SK-N-SH (cell line): ENCODE results near the gene LGR4. TPM values are rescaled to one million over a fixed set of nuclear protein-coding genes. Genes with fewer than 3 reads are reported as not detected.
"Not testable (repeated sequence)": the region's sequence is repeated elsewhere in the genome, so short reads cannot be mapped to it uniquely, and the experiment has no call there.

Experiments used
- CTCF ChIA-PET: fragments of 300-600, 350-600 bp; formaldehyde crosslinking; extraction: SDS; loops from one replicate; lab custom pipeline; 2021; lab: Yijun Ruan, JAX
- POLR2A ChIA-PET: fragments of 350-600 bp; sonication (Branson Sonifier 250); formaldehyde crosslinking; extraction: SDS; loops from one replicate; lab custom pipeline; 2020; ENCODE audit warnings: antibody characterized with exemption, inconsistent platforms; lab: Yijun Ruan, JAX
- DNase-seq: peaks from one replicate; pipeline ENCODE4 v3.0.0; 2012
- H2AFZ ChIP-seq: fragments of 200-600 bp; sonication (generic); 2 replicates; pipeline ENCODE4 v1.8.1; 2016; ENCODE audit warnings: antibody characterized with exemption, mild to moderate bottlenecking, low read depth
- H3F3A ChIP-seq: fragments of 200-600 bp; sonication (generic); replicated peaks from 2 replicates; pipeline ENCODE3; 2016; ENCODE audit warnings: antibody characterized with exemption, mild to moderate bottlenecking; ENCODE audit not compliant: insufficient read depth
- H3K27ac ChIP-seq, 2 experiments: fragments of 200-500 bp in 1 of 2; fragments of 200-600 bp in 1 of 2; sonication (Bioruptor generic) in 1 of 2; sonication (generic), shearing (Covaris generic) in 1 of 2; 2 replicates each; pipeline versions ENCODE4 v1.5.1 to v1.6.1; 2014 to 2016; ENCODE audit warnings: low read depth in 2 of 2, inconsistent platforms in 1 of 2, low read length in 1 of 2, mild to moderate bottlenecking in 1 of 2, mixed read lengths in 1 of 2
- H3K27me3 ChIP-seq: fragments of 200-600 bp; sonication (generic), shearing (Covaris generic); 2 replicates; pipeline ENCODE4 v1.6.1; 2016; ENCODE audit warnings: mixed run types; ENCODE audit not compliant: insufficient read depth
- H3K36me3 ChIP-seq, 2 experiments: fragments of 200-500 bp in 1 of 2; fragments of 200-600 bp in 1 of 2; sonication (Bioruptor generic) in 1 of 2; sonication (generic) in 1 of 2; replicated peaks in 1 of 2; 2 replicates each; pipeline versions ENCODE3 to v1.5.1; 2014 to 2016; ENCODE audit warnings: low read length in 1 of 2, mild to moderate bottlenecking in 1 of 2; ENCODE audit not compliant: insufficient read depth in 2 of 2, control insufficient read depth in 1 of 2
- H3K4me1 ChIP-seq, 2 experiments: fragments of 200-500 bp in 1 of 2; fragments of 200-600 bp in 1 of 2; sonication (Bioruptor generic) in 1 of 2; sonication (generic), shearing (Covaris generic) in 1 of 2; 2 replicates each; pipeline versions ENCODE4 v1.5.1 to v1.6.1; 2014 to 2016; ENCODE audit warnings: low read depth in 1 of 2, low read length in 1 of 2, mixed run types in 1 of 2; ENCODE audit not compliant: insufficient read depth in 2 of 2, control insufficient read depth in 1 of 2
- H3K4me2 ChIP-seq: fragments of 200-600 bp; sonication (generic), shearing (Covaris generic); 2 replicates; pipeline ENCODE4 v1.6.1; 2017; ENCODE audit warnings: mixed run types
- H3K4me3 ChIP-seq, 2 experiments: fragments of 200-500 bp in 1 of 2; fragments of 200-600 bp in 1 of 2; sonication (Bioruptor generic) in 1 of 2; sonication (generic), shearing (Covaris generic) in 1 of 2; 2 replicates each; pipeline versions ENCODE4 v1.5.1 to v1.8.1; 2014 to 2016; ENCODE audit warnings: low read depth in 2 of 2, inconsistent platforms in 1 of 2, low read length in 1 of 2, mild to moderate bottlenecking in 1 of 2, mixed read lengths in 1 of 2, moderate library complexity in 1 of 2
- H3K79me2 ChIP-seq: fragments of 200-600 bp; sonication (generic); 2 replicates; pipeline ENCODE4 v1.8.1; 2017; ENCODE audit warnings: mild to moderate bottlenecking; ENCODE audit not compliant: insufficient read depth
- H3K9ac ChIP-seq: fragments of 200-600 bp; sonication (generic); 2 replicates; pipeline ENCODE4 v1.6.1; 2017; ENCODE audit warnings: mixed run types
- H3K9me2 ChIP-seq: fragments of 200-600 bp; sonication (generic); 2 replicates; pipeline ENCODE4 v1.6.1; 2017; ENCODE audit warnings: mixed run types
- H3K9me3 ChIP-seq: fragments of 200-600 bp; sonication (generic); 2 replicates; pipeline ENCODE4 v1.6.1; 2017; ENCODE audit warnings: mixed run types, mild to moderate bottlenecking, moderate library complexity
- H4K20me1 ChIP-seq: fragments of 200-600 bp; sonication (generic); 2 replicates; pipeline ENCODE4 v1.6.1; 2017; ENCODE audit warnings: mild to moderate bottlenecking, mixed run types; ENCODE audit not compliant: insufficient read depth
- EZH2phosphoT487 ChIP-seq: fragments of 200-600 bp; sonication (generic); IDR thresholded peaks from 2 replicates; pipeline ENCODE4 v1.6.1; 2017; ENCODE audit warnings: low read depth, mixed run types, mild to moderate bottlenecking, antibody characterized with exemption, moderate library complexity, borderline replicate concordance
- NRF1 ChIP-seq: IDR thresholded peaks from 2 replicates; pipeline ENCODE4 v1.6.1; 2012; ENCODE audit warnings: low read depth, mild to moderate bottlenecking, low read length
- PBX3 ChIP-seq: IDR thresholded peaks from 2 replicates; pipeline ENCODE4; 2012
- RAD21 ChIP-seq: IDR thresholded peaks from 2 replicates; pipeline ENCODE4 v1.6.1; 2012; ENCODE audit warnings: mild to moderate bottlenecking, low read length
- TCF12 ChIP-seq: IDR thresholded peaks from 2 replicates; pipeline ENCODE4 v1.4.0; 2012
- TEAD4 ChIP-seq: IDR thresholded peaks from 2 replicates; pipeline ENCODE4 v1.4.0; 2012; ENCODE audit warnings: mild to moderate bottlenecking, borderline replicate concordance; ENCODE audit not compliant: insufficient read depth
- WGBS: methylation state at CpG from one replicate; pipeline ENCODE4 v1.1.6; 2017; ENCODE audit warnings: low lambda C conversion rate; 5-methylcytosine and 5-hydroxymethylcytosine counted together
- polyA plus RNA-seq, 3 experiments: library from polyadenylated mRNA; depleted of rRNA; stranded (reverse); fragments of >200 nt; gene quantifications; 2 replicates each; pipeline ENCODE4 v1.2.3, GENCODE V29; 2012
- TF ChIP-seq, protein P1 (sequence below): IDR thresholded peaks from 2 replicates; pipeline ENCODE4 v1.6.1; 2012; ENCODE audit warnings: mild to moderate bottlenecking, low read depth, low read length, moderate library complexity

The LGR4 gene
- polyA plus RNA-seq, 1 of the 3 experiments (the other 2 are of a cell fraction), result 2.6 TPM

DNA sequence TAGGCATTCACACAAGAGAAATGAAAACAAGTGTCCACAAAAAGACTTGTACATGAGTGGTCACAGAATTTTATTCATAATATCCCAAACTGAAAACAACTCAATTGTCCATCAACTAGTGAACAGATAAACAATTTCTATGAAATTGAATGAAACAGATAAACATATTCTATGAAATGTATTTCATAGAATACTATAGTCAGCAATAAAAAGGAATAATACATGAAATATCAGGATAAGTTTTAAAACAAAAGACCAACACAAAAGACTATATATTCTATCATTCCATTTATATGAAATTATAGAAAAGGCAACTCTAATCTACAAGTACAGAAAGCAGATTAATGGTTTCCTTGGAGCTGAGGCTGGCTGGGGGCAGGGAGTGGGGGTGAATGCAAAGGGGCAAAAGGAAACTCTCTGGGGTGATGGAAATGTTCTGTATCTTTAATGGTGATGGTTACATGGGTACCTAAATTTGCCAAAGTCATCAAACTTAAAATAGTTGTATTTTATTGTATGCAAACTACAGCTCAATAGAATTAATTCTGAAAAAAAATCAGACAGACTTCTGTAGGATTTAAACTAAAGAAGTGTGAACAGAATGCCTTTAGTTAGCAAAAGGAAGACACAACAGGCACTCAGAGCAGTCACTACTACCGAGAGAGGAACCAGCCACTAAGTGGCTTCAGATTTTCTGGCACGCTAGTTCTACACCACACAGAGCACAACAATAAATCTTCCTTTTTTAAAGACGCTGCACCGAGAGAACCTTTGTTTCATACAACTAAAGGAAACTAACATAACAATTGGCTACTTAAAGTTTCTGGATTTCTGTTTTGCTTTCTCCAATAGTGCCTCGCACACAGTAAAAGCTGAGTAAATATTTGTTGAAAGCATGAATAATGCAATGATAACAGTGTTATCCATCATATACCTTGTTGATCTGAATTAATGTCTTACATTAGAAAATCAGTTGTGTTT is 124.9 kb downstream of the LGR4 start:
- ChIA-PET POLR2A (interaction anchor here (0.7 kb wide), 1 partner anchor 13 kb away, joined by 3 read pairs; no protein-coding TSS in a partner anchor), CTCF (interaction anchor here (1.8 kb wide), 1 partner anchor 138 kb away, joined by 6 read pairs; no protein-coding TSS in a partner anchor)
- no peak for DNase-seq
- H3K4me3 ChIP-seq, result no peak overlapping the region
- H2AFZ ChIP-seq, result no peak overlapping the region
- H3K9ac ChIP-seq, result no peak overlapping the region
- H4K20me1 ChIP-seq, result no peaks in the 10 kb centered on the region
- H3K4me1 ChIP-seq, result peaks cover 0 to 44% of the 10 kb centered on the region in 2 experiments; a peak in 3 of 4 replicates
- no peaks in the 10 kb centered on the region for H3K79me2 ChIP-seq
- H3K9me3 ChIP-seq, result no peaks in the 10 kb centered on the region
- no peaks in the 10 kb centered on the region for H3K27me3 ChIP-seq
- WGBS, result 65% methylated on average over 5 of the region's 5 CpGs
- no peaks in the 10 kb centered on the region for H3K9me2 ChIP-seq
- no peaks in the 10 kb centered on the region for H3F3A ChIP-seq
- TF ChIP-seq EZH2phosphoT487, result no peak
- TF ChIP-seq RAD21, result no peak
- H3K27ac ChIP-seq, result peak overlapping the region in 1 of 2 experiments; percentile 34; a peak in 2 of 4 replicates
- peak overlapping the region; percentile 27; the same call in 1 of the 2 replicates for H3K4me2 ChIP-seq
- peaks cover 9 to 11% of the 10 kb centered on the region in 2 experiments for H3K36me3 ChIP-seq

DNA sequence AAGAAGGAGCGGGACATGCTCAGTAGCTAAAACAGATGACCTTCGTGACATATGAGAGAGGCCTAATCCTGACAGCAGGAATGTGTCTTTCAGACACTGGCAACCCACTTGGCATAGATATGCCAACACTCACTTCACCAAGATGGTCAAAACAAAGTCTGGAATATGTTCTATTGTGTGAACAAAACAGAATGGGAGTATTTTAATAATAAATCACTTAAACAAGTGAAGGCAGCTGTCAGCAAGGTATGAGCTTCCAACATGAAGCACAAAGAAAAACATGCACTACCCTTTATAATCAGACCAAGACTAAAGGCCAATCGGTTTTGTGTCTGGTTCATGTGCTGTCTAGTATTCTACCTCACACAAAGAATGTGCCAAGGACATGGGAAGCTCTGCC is 132.6 kb downstream of the LGR4 start:
- Histone ChIP-seq H3K27ac (peak overlapping the region in 1 of 2 experiments; percentile 34; a peak in 1 of 4 replicates), H2AFZ (no peak overlapping the region), H3K4me2 (no peak overlapping the region), H3K9me2 (0 out of 2 replicates have a peak, but pooled peaks cover 4% of the 10 kb centered on the region), H3K4me3 (no peak overlapping the region), H3K36me3 (peaks cover 2 to 7% of the 10 kb centered on the region in 2 experiments), H3K27me3 (no peaks in the 10 kb centered on the region), H4K20me1 (no peaks in the 10 kb centered on the region), H3K79me2 (no peaks in the 10 kb centered on the region), H3K9me3 (no peaks in the 10 kb centered on the region), H3F3A (peaks cover 7% of the 10 kb centered on the region), H3K4me1 (no peaks in the 10 kb centered on the region), H3K9ac (no peak overlapping the region)
- WGBS, result 79% methylated on average over 3 of the region's 3 CpGs
- CTCF ChIA-PET, result no interaction called here
- POLR2A ChIA-PET, result no interaction called here
- DNase-seq, result no peak
- TF ChIP-seq PBX3 (peak; percentile 55), NRF1 (no peak), TCF12 (peak; percentile 61), TEAD4 (no peak)
- TF ChIP-seq, protein P1, sequence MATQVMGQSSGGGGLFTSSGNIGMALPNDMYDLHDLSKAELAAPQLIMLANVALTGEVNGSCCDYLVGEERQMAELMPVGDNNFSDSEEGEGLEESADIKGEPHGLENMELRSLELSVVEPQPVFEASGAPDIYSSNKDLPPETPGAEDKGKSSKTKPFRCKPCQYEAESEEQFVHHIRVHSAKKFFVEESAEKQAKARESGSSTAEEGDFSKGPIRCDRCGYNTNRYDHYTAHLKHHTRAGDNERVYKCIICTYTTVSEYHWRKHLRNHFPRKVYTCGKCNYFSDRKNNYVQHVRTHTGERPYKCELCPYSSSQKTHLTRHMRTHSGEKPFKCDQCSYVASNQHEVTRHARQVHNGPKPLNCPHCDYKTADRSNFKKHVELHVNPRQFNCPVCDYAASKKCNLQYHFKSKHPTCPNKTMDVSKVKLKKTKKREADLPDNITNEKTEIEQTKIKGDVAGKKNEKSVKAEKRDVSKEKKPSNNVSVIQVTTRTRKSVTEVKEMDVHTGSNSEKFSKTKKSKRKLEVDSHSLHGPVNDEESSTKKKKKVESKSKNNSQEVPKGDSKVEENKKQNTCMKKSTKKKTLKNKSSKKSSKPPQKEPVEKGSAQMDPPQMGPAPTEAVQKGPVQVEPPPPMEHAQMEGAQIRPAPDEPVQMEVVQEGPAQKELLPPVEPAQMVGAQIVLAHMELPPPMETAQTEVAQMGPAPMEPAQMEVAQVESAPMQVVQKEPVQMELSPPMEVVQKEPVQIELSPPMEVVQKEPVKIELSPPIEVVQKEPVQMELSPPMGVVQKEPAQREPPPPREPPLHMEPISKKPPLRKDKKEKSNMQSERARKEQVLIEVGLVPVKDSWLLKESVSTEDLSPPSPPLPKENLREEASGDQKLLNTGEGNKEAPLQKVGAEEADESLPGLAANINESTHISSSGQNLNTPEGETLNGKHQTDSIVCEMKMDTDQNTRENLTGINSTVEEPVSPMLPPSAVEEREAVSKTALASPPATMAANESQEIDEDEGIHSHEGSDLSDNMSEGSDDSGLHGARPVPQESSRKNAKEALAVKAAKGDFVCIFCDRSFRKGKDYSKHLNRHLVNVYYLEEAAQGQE, result no peak

DNA sequence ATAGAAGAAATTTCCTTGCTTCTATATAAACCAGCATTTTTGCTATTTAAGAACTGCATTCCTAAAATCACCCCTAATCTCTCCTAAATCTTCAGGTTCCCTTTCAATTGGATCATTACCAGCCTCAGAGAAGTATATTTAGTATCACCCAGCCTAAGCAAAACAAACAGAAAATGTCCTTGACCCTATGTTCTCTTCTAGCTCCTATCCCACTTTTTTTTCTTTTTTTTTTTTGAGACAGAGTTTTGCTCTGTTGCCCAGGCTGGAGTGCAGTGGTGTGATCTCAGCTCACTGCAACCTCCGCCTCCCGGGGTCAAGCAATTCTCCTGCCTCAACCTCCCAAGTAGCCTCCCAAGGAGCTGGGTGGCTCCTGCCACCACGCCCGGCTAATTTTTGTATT is 137.8 kb downstream of the LGR4 start:
- WGBS, result 92% methylated on average over 4 of the region's 4 CpGs
- H3K9me2 ChIP-seq, H4K20me1 ChIP-seq, H3K27me3 ChIP-seq, CTCF ChIA-PET, DNase-seq, H3K9me3 ChIP-seq, H3K27ac ChIP-seq, POLR2A ChIA-PET, H2AFZ ChIP-seq, H3K79me2 ChIP-seq, H3K9ac ChIP-seq, H3K4me2 ChIP-seq, H3K4me3 ChIP-seq: not testable (repeated sequence)
- Histone ChIP-seq H3F3A (peaks cover 19% of the 10 kb centered on the region), H3K36me3 (peaks cover 0 to 11% of the 10 kb centered on the region in 2 experiments), H3K4me1 (peaks cover 0 to 24% of the 10 kb centered on the region in 2 experiments; a peak in 2 of 4 replicates)
